Loucy (cell line): Measurements from ENCODE around the gene ZFYVE16.

Source experiments
- H2AFZ ChIP-seq: fragments of 200-600 bp; sonication (generic); 2 replicates; pipeline ENCODE4 v1.6.0; 2016; ENCODE audit warnings: antibody characterized with exemption, mild to moderate bottlenecking, low read length, moderate library complexity
- H3F3A ChIP-seq: fragments of 200-600 bp; 2 replicates; pipeline ENCODE4 v1.6.0; 2016; ENCODE audit warnings: antibody characterized with exemption, low read depth, mild to moderate bottlenecking
- H3K27me3 ChIP-seq: fragments of 200-600 bp; sonication (generic); 2 replicates; pipeline ENCODE4 v1.6.1; 2014; ENCODE audit warnings: low read length, mild to moderate bottlenecking; ENCODE audit not compliant: insufficient read depth, poor library complexity, severe bottlenecking
- H3K36me3 ChIP-seq: fragments of 200-600 bp; sonication (generic); 2 replicates; pipeline ENCODE4 v1.6.1; 2016; ENCODE audit warnings: low read length; ENCODE audit not compliant: insufficient read depth
- H3K4me1 ChIP-seq: fragments of 200-600 bp; sonication (generic); 2 replicates; pipeline ENCODE4 v1.5.1; 2014; ENCODE audit warnings: low read length, mild to moderate bottlenecking; ENCODE audit not compliant: insufficient read depth, poor library complexity, severe bottlenecking
- H3K4me2 ChIP-seq: fragments of 200-600 bp; sonication (generic); 2 replicates; pipeline ENCODE4 v1.6.0; 2014; ENCODE audit warnings: antibody characterized with exemption, low read length, low read depth, mild to moderate bottlenecking; ENCODE audit not compliant: poor library complexity, severe bottlenecking
- H3K4me3 ChIP-seq: fragments of 200-600 bp; sonication (generic); 2 replicates; pipeline ENCODE4 v1.5.1; 2014; ENCODE audit warnings: low read length, mild to moderate bottlenecking, mixed read lengths; ENCODE audit not compliant: poor library complexity, severe bottlenecking
- H3K79me2 ChIP-seq: fragments of 200-600 bp; sonication (generic); 2 replicates; pipeline ENCODE4 v1.6.1; 2014; ENCODE audit warnings: low read length; ENCODE audit not compliant: insufficient read depth
- H3K9ac ChIP-seq: fragments of 200-600 bp; sonication (generic); 2 replicates; pipeline ENCODE4 v1.6.0; 2014; ENCODE audit warnings: mild to moderate bottlenecking, low read depth, low read length, moderate library complexity; ENCODE audit not compliant: poor library complexity, severe bottlenecking
- H3K9me2 ChIP-seq: fragments of 200-600 bp; sonication (generic); replicated peaks from 2 replicates; pipeline ENCODE4 v1.6.1; 2016; ENCODE audit warnings: low read depth, low read length, mixed read lengths
- H3K9me3 ChIP-seq: fragments of 200-600 bp; sonication (generic); 2 replicates; pipeline ENCODE4 v1.6.1; 2014; ENCODE audit warnings: mild to moderate bottlenecking, antibody characterized with exemption, low read length, low read depth; ENCODE audit not compliant: insufficient read depth
- H4K20me1 ChIP-seq: fragments of 200-600 bp; sonication (generic); 2 replicates; pipeline ENCODE4 v1.6.0; 2014; ENCODE audit warnings: antibody characterized with exemption, low read length, mild to moderate bottlenecking; ENCODE audit not compliant: insufficient read depth, poor library complexity, severe bottlenecking
- EZH2phosphoT487 ChIP-seq: fragments of 200-600 bp; IDR thresholded peaks from 2 replicates; pipeline ENCODE4 v1.6.1; 2018; ENCODE audit warnings: antibody characterized with exemption, mild to moderate bottlenecking, moderate library complexity, borderline replicate concordance
- TF ChIP-seq, protein P1 (sequence below): fragments of 200-600 bp; sonication (generic); conservative IDR thresholded peaks from 2 replicates; pipeline ENCODE4 v1.5.1; 2014; ENCODE audit warnings: mild to moderate bottlenecking, antibody characterized with exemption, low read length

ZFYVE16 gene

DNA sequence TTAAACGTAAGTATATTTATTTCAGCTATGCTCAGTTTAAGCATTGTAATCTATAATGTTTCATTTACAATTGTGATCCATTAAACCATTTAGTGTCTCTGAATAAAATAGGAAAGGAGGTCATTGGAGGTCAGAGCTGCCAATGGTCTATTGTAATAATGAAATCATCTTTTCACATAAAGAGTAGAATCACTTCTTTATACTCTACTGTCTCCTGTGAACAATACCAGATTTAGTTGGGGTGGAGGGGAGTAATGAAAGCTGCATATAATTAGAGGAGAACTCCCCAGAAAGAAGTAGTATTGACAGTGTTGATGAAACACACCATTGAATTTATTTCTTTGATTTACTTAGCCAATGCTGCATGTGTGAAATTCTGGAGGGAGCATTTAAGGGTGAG is 35.1 kb upstream of the ZFYVE16 start:
- Histone ChIP-seq H3K79me2 (no peaks in the 10 kb centered on the region), H4K20me1 (no peaks in the 10 kb centered on the region), H3K4me3 (no peak overlapping the region), H3K36me3 (no peaks in the 10 kb centered on the region), H3K4me1 (no peaks in the 10 kb centered on the region), H3K9me2 (no peaks in the 10 kb centered on the region), H3F3A (no peaks in the 10 kb centered on the region), H2AFZ (no peak overlapping the region), H3K4me2 (no peak overlapping the region), H3K9ac (no peak overlapping the region), H3K9me3 (no peaks in the 10 kb centered on the region), H3K27me3 (no peaks in the 10 kb centered on the region)
- TF ChIP-seq, protein P1, sequence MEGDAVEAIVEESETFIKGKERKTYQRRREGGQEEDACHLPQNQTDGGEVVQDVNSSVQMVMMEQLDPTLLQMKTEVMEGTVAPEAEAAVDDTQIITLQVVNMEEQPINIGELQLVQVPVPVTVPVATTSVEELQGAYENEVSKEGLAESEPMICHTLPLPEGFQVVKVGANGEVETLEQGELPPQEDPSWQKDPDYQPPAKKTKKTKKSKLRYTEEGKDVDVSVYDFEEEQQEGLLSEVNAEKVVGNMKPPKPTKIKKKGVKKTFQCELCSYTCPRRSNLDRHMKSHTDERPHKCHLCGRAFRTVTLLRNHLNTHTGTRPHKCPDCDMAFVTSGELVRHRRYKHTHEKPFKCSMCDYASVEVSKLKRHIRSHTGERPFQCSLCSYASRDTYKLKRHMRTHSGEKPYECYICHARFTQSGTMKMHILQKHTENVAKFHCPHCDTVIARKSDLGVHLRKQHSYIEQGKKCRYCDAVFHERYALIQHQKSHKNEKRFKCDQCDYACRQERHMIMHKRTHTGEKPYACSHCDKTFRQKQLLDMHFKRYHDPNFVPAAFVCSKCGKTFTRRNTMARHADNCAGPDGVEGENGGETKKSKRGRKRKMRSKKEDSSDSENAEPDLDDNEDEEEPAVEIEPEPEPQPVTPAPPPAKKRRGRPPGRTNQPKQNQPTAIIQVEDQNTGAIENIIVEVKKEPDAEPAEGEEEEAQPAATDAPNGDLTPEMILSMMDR: no peak
- no peak for TF ChIP-seq EZH2phosphoT487

DNA sequence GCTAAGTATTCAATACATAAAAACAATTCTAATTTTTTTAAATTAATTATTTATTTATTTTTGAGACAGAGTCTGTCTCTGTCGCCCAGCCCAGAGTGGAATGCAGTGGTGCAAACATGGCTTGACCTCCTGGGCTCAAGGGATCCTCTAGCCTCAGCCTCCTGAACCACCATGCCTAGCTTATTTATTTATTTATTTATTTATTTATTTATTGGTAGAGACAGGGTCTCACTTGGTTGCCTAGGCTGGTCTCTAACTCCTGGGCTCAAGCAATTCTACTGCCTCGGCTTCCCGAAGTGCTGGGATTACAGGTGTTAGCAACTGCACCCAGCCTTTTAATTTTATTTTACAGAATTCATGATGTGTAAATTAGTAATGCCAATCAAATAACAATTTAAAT is 33.7 kb upstream of the ZFYVE16 start:
- Histone ChIP-seq H2AFZ (no peak overlapping the region), H3K4me3 (no peak overlapping the region), H3K27me3 (no peaks in the 10 kb centered on the region), H3F3A (no peaks in the 10 kb centered on the region), H3K9ac (no peak overlapping the region), H3K9me2 (no peaks in the 10 kb centered on the region), H3K9me3 (no peaks in the 10 kb centered on the region), H3K4me1 (no peaks in the 10 kb centered on the region), H3K4me2 (no peak overlapping the region), H3K36me3 (no peaks in the 10 kb centered on the region), H4K20me1 (no peaks in the 10 kb centered on the region), H3K79me2 (no peaks in the 10 kb centered on the region)
- TF ChIP-seq EZH2phosphoT487: no peak
- TF ChIP-seq, protein P1: no peak

DNA sequence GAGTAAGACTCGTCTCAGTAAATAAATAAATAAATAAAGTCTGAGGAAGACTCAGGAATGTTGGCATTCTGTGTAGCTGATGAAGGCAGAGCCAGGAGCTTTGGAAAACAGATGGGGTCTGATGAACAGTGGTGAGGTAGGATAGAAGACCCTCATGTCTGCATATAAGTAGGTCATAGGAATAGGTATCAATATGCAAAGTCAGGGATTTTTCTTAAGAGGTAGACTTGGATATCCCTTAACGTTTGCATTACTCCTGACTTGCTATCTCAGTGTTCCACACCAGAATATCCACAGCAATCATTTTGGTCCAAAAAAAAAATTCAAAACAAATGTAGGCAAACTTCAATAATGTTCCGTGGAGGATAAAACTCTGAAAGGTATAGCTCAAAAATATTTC is 31.3 kb upstream of the ZFYVE16 start:
- Histone ChIP-seq H3F3A (no peaks in the 10 kb centered on the region), H3K79me2 (no peaks in the 10 kb centered on the region), H3K36me3 (no peaks in the 10 kb centered on the region), H4K20me1 (no peaks in the 10 kb centered on the region), H3K27me3 (no peaks in the 10 kb centered on the region), H3K4me2 (no peak overlapping the region), H3K4me3 (no peak overlapping the region), H3K9ac (no peak overlapping the region), H2AFZ (no peak overlapping the region), H3K4me1 (no peaks in the 10 kb centered on the region), H3K9me2 (no peaks in the 10 kb centered on the region), H3K9me3 (no peaks in the 10 kb centered on the region)
- TF ChIP-seq, protein P1: no peak
- TF ChIP-seq EZH2phosphoT487: no peak
